ENCODE results near the gene PACS1.

The PACS1 gene

GRCh38 chr11:66190786-66191185 is 120.7 kb downstream of the PACS1 start:
- DNase-seq = no peak

GRCh38 chr11:66192181-66192863 is 122.2 kb downstream of the PACS1 start:
- DNase-seq = no peak

- no peak for DNase-seq
Measured at GRCh38 chr11:66194391-66194790, 124.3 kb downstream of the PACS1 start.

- DNase-seq = no peak
Measured at GRCh38 chr11:66195867-66196266, 125.8 kb downstream of the PACS1 start.

- DNase-seq = no peak
Measured at GRCh38 chr11:66203847-66204246, 133.8 kb downstream of the PACS1 start.

GRCh38 chr11:66204412-66204811 is 134.3 kb downstream of the PACS1 start:
- no peak for DNase-seq

GRCh38 chr11:66207816-66208215 is 137.7 kb downstream of the PACS1 start:
- no peak for DNase-seq

GRCh38 chr11:66211100-66211499 is 141.0 kb downstream of the PACS1 start:
- DNase-seq = no peak

- DNase-seq = no peak
Measured at GRCh38 chr11:66216911-66217310, 146.8 kb downstream of the PACS1 start.

GRCh38 chr11:66218036-66218435 is 148.0 kb downstream of the PACS1 start:
- DNase-seq = no peak

- no peak for DNase-seq
Measured at GRCh38 chr11:66218846-66219620, 149.0 kb downstream of the PACS1 start.

GRCh38 chr11:66219846-66220565 is 149.9 kb downstream of the PACS1 start:
- no peak for DNase-seq

- DNase-seq = no peak
Measured at GRCh38 chr11:66220566-66220935, 150.5 kb downstream of the PACS1 start.

- no peak for DNase-seq
Measured at GRCh38 chr11:66221012-66221411, 150.9 kb downstream of the PACS1 start.

- DNase-seq = no peak
Measured at GRCh38 chr11:66221726-66222236, 151.7 kb downstream of the PACS1 start.

- DNase-seq = peak; percentile 79
Measured at GRCh38 chr11:66222358-66223149, 152.5 kb downstream of the PACS1 start.

GRCh38 chr11:66224226-66224855 is 154.3 kb downstream of the PACS1 start:
- DNase-seq = no peak

- no peak for DNase-seq
Measured at GRCh38 chr11:66225066-66225465, 155.0 kb downstream of the PACS1 start.

- no peak for DNase-seq
Measured at GRCh38 chr11:66226101-66226500, 156.0 kb downstream of the PACS1 start.

- DNase-seq = no peak
Measured at GRCh38 chr11:66227700-66228099, 157.6 kb downstream of the PACS1 start.

GRCh38 chr11:66228521-66228920 is 158.4 kb downstream of the PACS1 start:
- no peak for DNase-seq

GRCh38 chr11:66230156-66230555 is 160.1 kb downstream of the PACS1 start:
- DNase-seq = no peak

All from DMS79 (cell line).